CD4-positive, alpha-beta memory T cell (primary cell): ENCODE results near the gene IRF2BP1. TPM values are rescaled to one million over a fixed set of nuclear protein-coding genes. Genes with fewer than 3 reads are reported as not detected.

ENCODE experiments used
- CTCF ChIA-PET: fragments of 350-600 bp; sonication (Branson Sonifier 250); formaldehyde crosslinking; loops from one replicate; lab custom pipeline; 2021; ENCODE audit warnings: inconsistent platforms; ENCODE audit not compliant: partially characterized antibody; lab: Charles Lee
- POLR2A ChIA-PET: fragments of 350-600 bp; sonication (Branson Sonifier 250); formaldehyde crosslinking; loops from one replicate; lab custom pipeline; 2021; ENCODE audit not compliant: partially characterized antibody; lab: Charles Lee
- DNase-seq, 5 donors: peaks; one replicate each; pipeline versions ENCODE4 v3.0.0 to v3.0.0-alpha.2; 2020 to 2022; ENCODE audit warnings: mixed read lengths in 1 of 5
- H3K27ac ChIP-seq: one replicate; pipeline ENCODE4 v1.7.0; 2013; ENCODE audit warnings: low read depth, low read length
- H3K27me3 ChIP-seq: 2 replicates; pipeline ENCODE4 v1.7.0; 2013; ENCODE audit warnings: mild to moderate bottlenecking, low read length, moderate library complexity; ENCODE audit not compliant: insufficient read depth
- H3K36me3 ChIP-seq: 2 replicates; pipeline ENCODE4 v1.7.0; 2013; ENCODE audit warnings: mild to moderate bottlenecking, low read length, moderate library complexity; ENCODE audit not compliant: insufficient read depth
- H3K4me1 ChIP-seq: 2 replicates; pipeline ENCODE4 v1.7.0; 2013; ENCODE audit warnings: mild to moderate bottlenecking, low read length, moderate library complexity; ENCODE audit not compliant: insufficient read depth
- H3K4me3 ChIP-seq, 2 donors: one replicate each; pipeline ENCODE4 v1.7.0; 2013; ENCODE audit warnings: low read length in 2 of 2, mild to moderate bottlenecking in 1 of 2
- H3K9me3 ChIP-seq, 2 donors: one replicate each; pipeline ENCODE4 v1.7.0; 2013; ENCODE audit warnings: low read length in 2 of 2, control low read depth in 1 of 2; ENCODE audit not compliant: control insufficient read depth in 1 of 2
- H3K27ac Mint-ChIP-seq, 7 donors: one replicate each; pipeline ENCODE4 v1.8.0; 2020 to 2021; ENCODE audit warnings: mixed read lengths in 7 of 7, mild to moderate bottlenecking in 6 of 7, inconsistent platforms in 3 of 7, moderate library complexity in 3 of 7
- H3K27me3 Mint-ChIP-seq, 2 donors: one replicate each; pipeline ENCODE4 v1.8.0; 2020 to 2021; ENCODE audit warnings: mixed read lengths in 2 of 2
- H3K36me3 Mint-ChIP-seq, 2 donors: one replicate each; pipeline ENCODE4 v1.8.0; 2020 to 2021; ENCODE audit warnings: mixed read lengths in 2 of 2, inconsistent platforms in 1 of 2, mild to moderate bottlenecking in 1 of 2
- H3K4me1 Mint-ChIP-seq, 4 donors: one replicate each; pipeline ENCODE4 v1.8.0; 2020 to 2021; ENCODE audit warnings: mixed read lengths in 4 of 4, mild to moderate bottlenecking in 1 of 4
- H3K4me3 Mint-ChIP-seq, 8 donors: one replicate each; pipeline ENCODE4 v1.8.0; 2020 to 2021; ENCODE audit warnings: mixed read lengths in 8 of 8, mild to moderate bottlenecking in 7 of 8, moderate library complexity in 6 of 8, inconsistent platforms in 3 of 8
- H3K9me3 Mint-ChIP-seq, 8 donors: one replicate each; pipeline ENCODE4 v1.8.0; 2020 to 2021; ENCODE audit warnings: mixed read lengths in 8 of 8, mild to moderate bottlenecking in 5 of 8, inconsistent platforms in 3 of 8, moderate library complexity in 1 of 8
- intact Hi-C: fragments of 100-400 bp; cut with micrococcal nuclease; formaldehyde crosslinking; loops from one replicate; pipeline ENCODE4 v1.15.1; 2023
- polyA plus RNA-seq, 2 donors: library from polyadenylated mRNA; unstranded; fragments of 300-500 nt; fragmentation: Illumina TruSeq; gene quantifications; one replicate each; pipeline ENCODE4 v1.2.3, GENCODE V29; 2021
- total RNA-seq, 2 experiments: library from RNA; stranded (reverse); gene quantifications; one replicate each; pipeline ENCODE4 v1.2.3, GENCODE V29; 2021

The IRF2BP1 gene
- total and polyA plus RNA-seq, 4 experiments from 2014 or later: 2.4 to 35.8 (median 21.0) TPM

- H3K36me3 ChIP-seq: peaks cover 71% of the 10 kb centered on the region
- Mint-ChIP-seq H3K27ac (no peak overlapping the region), H3K4me3 (no peak overlapping the region), H3K27me3 (no peaks in the 10 kb centered on the region), H3K4me1 (peaks cover 0 to 7% (median 4%) of the 10 kb centered on the region in 4 donors), H3K9me3 (no peaks in the 10 kb centered on the region), H3K36me3 (peaks cover 55 to 72% of the 10 kb centered on the region in 2 donors)
- POLR2A ChIA-PET: no interaction called here
- no peak for DNase-seq
- H3K27ac ChIP-seq: no peak overlapping the region
- intact Hi-C loops: no loop called here
- H3K4me3 ChIP-seq: no peak overlapping the region
- no peaks in the 10 kb centered on the region for H3K9me3 ChIP-seq
- H3K27me3 ChIP-seq: no peaks in the 10 kb centered on the region
- CTCF ChIA-PET: no interaction called here
- H3K4me1 ChIP-seq: no peaks in the 10 kb centered on the region
Observed at GRCh38 chr19:45847663-45848062, 38.3 kb downstream of the IRF2BP1 start.

- Mint-ChIP-seq H3K9me3 (no peaks in the 10 kb centered on the region), H3K4me3 (no peak overlapping the region), H3K27me3 (no peaks in the 10 kb centered on the region), H3K4me1 (peaks cover 0 to 5% (median 4%) of the 10 kb centered on the region in 4 donors), H3K27ac (no peak overlapping the region), H3K36me3 (peaks cover 65 to 67% of the 10 kb centered on the region in 2 donors)
- Histone ChIP-seq H3K9me3 (no peaks in the 10 kb centered on the region), H3K27me3 (no peaks in the 10 kb centered on the region), H3K4me3 (no peak overlapping the region), H3K4me1 (no peaks in the 10 kb centered on the region), H3K36me3 (peaks cover 59% of the 10 kb centered on the region), H3K27ac (no peak overlapping the region)
- ChIA-PET POLR2A (interaction anchor here (1.2 kb wide), 1 partner anchor 24 kb away, joined by 4 read pairs; no protein-coding TSS in a partner anchor), CTCF (no interaction called here)
- intact Hi-C loops: no loop called here
- DNase-seq: no peak
Observed at GRCh38 chr19:45842198-45842597, 43.7 kb downstream of the IRF2BP1 start.

GRCh38 chr19:45834970-45835369 lies 51.0 kb downstream of the IRF2BP1 start:
- Histone ChIP-seq H3K27me3 (no peaks in the 10 kb centered on the region), H3K4me3 (no peak overlapping the region), H3K36me3 (peaks cover 60% of the 10 kb centered on the region), H3K4me1 (no peaks in the 10 kb centered on the region), H3K9me3 (no peaks in the 10 kb centered on the region), H3K27ac (no peak overlapping the region)
- ChIA-PET POLR2A (no interaction called here), CTCF (interaction anchor here (1.5 kb wide), 1 partner anchor 18 kb away, joined by 8 read pairs; no protein-coding TSS in a partner anchor)
- peaks cover 56 to 70% of the 10 kb centered on the region in 2 donors for H3K36me3 Mint-ChIP-seq
- no peak for DNase-seq
- H3K4me3 Mint-ChIP-seq: no peak overlapping the region
- H3K9me3 Mint-ChIP-seq: no peaks in the 10 kb centered on the region
- H3K27me3 Mint-ChIP-seq: no peaks in the 10 kb centered on the region
- intact Hi-C loops: no loop called here
- no peak overlapping the region for H3K27ac Mint-ChIP-seq
- H3K4me1 Mint-ChIP-seq: peaks cover 0 to 4% (median 0%) of the 10 kb centered on the region in 4 donors

Other genes with a start within 250 kb of the IRF2BP1 start
- 10 to 100 TPM; 76.7 to 78.0 TPM for gene EML2, start 246.7 kb downstream of the IRF2BP1 start, total RNA-seq
- gene EML2, start 246.7 kb downstream of the IRF2BP1 start, polyA plus RNA-seq: 10 to 100 TPM; 11.0 to 20.8 TPM
- gene GIPR, start 217.9 kb downstream of the IRF2BP1 start, total RNA-seq: 1 to 10 TPM; 6.1 to 6.4 TPM
- gene GIPR, start 217.9 kb downstream of the IRF2BP1 start, polyA plus RNA-seq: under 1 TPM in 1 of 2 donors, not detected in 1; 0.12 TPM
- gene SNRPD2, start 194.2 kb downstream of the IRF2BP1 start, total RNA-seq: 100 to 1,000 TPM; 380 to 406 TPM
- 1,000 to 10,000 TPM in 1 of 2 donors, 100 to 1,000 TPM in 1; 956 to 1,238 TPM for gene SNRPD2, start 194.2 kb downstream of the IRF2BP1 start, polyA plus RNA-seq
- 10 to 100 TPM; 10.8 to 11.4 TPM for gene QPCTL, start 193.5 kb downstream of the IRF2BP1 start, total RNA-seq
- gene QPCTL, start 193.5 kb downstream of the IRF2BP1 start, polyA plus RNA-seq: 1 to 10 TPM in 1 of 2 donors, under 1 TPM in 1; 0.94 to 1.5 TPM
- gene FBXO46, start 155.2 kb downstream of the IRF2BP1 start, total RNA-seq: 10 to 100 TPM; 33.1 to 37.3 TPM
- gene FBXO46, start 155.2 kb downstream of the IRF2BP1 start, polyA plus RNA-seq: 10 to 100 TPM in 1 of 2 donors, 1 to 10 TPM in 1; 3.7 to 17.2 TPM
- not detected for gene MEIOSIN, start 152.7 kb downstream of the IRF2BP1 start, total RNA-seq
- gene MEIOSIN, start 152.7 kb downstream of the IRF2BP1 start, polyA plus RNA-seq: not detected
- gene SIX5, start 116.9 kb downstream of the IRF2BP1 start, total RNA-seq: 1 to 10 TPM; 1.5 to 1.7 TPM
- gene SIX5, start 116.9 kb downstream of the IRF2BP1 start, polyA plus RNA-seq: under 1 TPM in 1 of 2 donors, not detected in 1; 0.08 TPM
- gene DMPK, start 103.7 kb downstream of the IRF2BP1 start, total RNA-seq: 10 to 100 TPM; 30.8 to 32.9 TPM
- 1 to 10 TPM in 1 of 2 donors, not detected in 1; 1.3 TPM for gene DMPK, start 103.7 kb downstream of the IRF2BP1 start, polyA plus RNA-seq
- 10 to 100 TPM; 49.3 to 52.6 TPM for gene DMWD, start 93.3 kb downstream of the IRF2BP1 start, total RNA-seq
- 10 to 100 TPM in 1 of 2 donors, 1 to 10 TPM in 1; 6.9 to 11.7 TPM for gene DMWD, start 93.3 kb downstream of the IRF2BP1 start, polyA plus RNA-seq
- under 1 TPM; 0.29 to 0.39 TPM for gene RSPH6A, start 70.8 kb downstream of the IRF2BP1 start, total RNA-seq
- not detected for gene RSPH6A, start 70.8 kb downstream of the IRF2BP1 start, polyA plus RNA-seq
- gene SYMPK, start 23.0 kb downstream of the IRF2BP1 start, total RNA-seq: 10 to 100 TPM; 93.9 to 98.2 TPM
- 10 to 100 TPM in 1 of 2 donors, 1 to 10 TPM in 1; 6.0 to 17.5 TPM for gene SYMPK, start 23.0 kb downstream of the IRF2BP1 start, polyA plus RNA-seq
- gene FOXA3, start 21.8 kb downstream of the IRF2BP1 start, total RNA-seq: not detected
- not detected for gene FOXA3, start 21.8 kb downstream of the IRF2BP1 start, polyA plus RNA-seq
- 10 to 100 TPM; 12.9 to 15.1 TPM for gene MYPOP, start 16.5 kb upstream of the IRF2BP1 start, total RNA-seq
- gene MYPOP, start 16.5 kb upstream of the IRF2BP1 start, polyA plus RNA-seq: under 1 TPM; 0.10 to 0.87 TPM
- gene NANOS2, start 28.6 kb upstream of the IRF2BP1 start, total RNA-seq: not detected
- gene NANOS2, start 28.6 kb upstream of the IRF2BP1 start, polyA plus RNA-seq: not detected
- not detected for gene NOVA2, start 87.7 kb upstream of the IRF2BP1 start, total RNA-seq
- not detected for gene NOVA2, start 87.7 kb upstream of the IRF2BP1 start, polyA plus RNA-seq
- 10 to 100 TPM; 37.4 to 39.6 TPM for gene CCDC61, start 109.3 kb upstream of the IRF2BP1 start, total RNA-seq
- 1 to 10 TPM; 6.4 to 9.2 TPM for gene CCDC61, start 109.3 kb upstream of the IRF2BP1 start, polyA plus RNA-seq
- gene PGLYRP1, start 136.9 kb upstream of the IRF2BP1 start, total RNA-seq: not detected
- gene PGLYRP1, start 136.9 kb upstream of the IRF2BP1 start, polyA plus RNA-seq: not detected
- not detected for gene IGFL4, start 154.9 kb upstream of the IRF2BP1 start, total RNA-seq
- gene IGFL4, start 154.9 kb upstream of the IRF2BP1 start, polyA plus RNA-seq: not detected
- gene IGFL3, start 238.5 kb upstream of the IRF2BP1 start, total RNA-seq: not detected
- not detected for gene IGFL3, start 238.5 kb upstream of the IRF2BP1 start, polyA plus RNA-seq